Measurements from ENCODE around the gene RBP4.

The RBP4 gene

DNA sequence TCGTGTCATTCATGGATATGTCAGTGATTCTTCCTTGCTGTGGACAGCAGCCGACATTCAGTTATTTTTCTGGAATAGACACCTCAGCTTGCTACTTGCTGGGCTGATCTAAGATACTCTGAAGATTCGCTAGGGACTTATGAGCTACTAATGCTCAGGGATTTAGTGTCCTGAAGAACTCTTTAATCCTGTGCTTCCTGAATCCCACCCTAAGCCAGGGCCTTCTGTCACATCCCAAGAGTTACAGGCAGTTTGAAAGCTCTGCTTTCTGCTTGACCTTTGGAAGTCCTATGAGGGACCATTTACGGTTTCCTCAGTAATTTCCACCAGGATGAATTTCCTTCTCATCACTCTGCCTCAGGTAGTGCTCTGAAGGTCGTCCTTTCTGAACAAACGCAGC, 11.3 kb upstream of the RBP4 start, which contains the start of gene PDE6C:
Gene PDE6C, plus strand, starts transcription at position 227 of the 400 bp plus-strand sequence. CDS start 189 bp downstream, outside the sequence.
- Histone ChIP-seq H3K27me3 (no peaks in the 10 kb centered on the region), H3K36me3 (no peaks in the 10 kb centered on the region), H3K9me3 (no peaks in the 10 kb centered on the region), H3K4me1 (ENCODE audit: control insufficient read depth in 1 of 2, insufficient read depth in 1 of 2, low read depth in 1 of 2, low read length in 1 of 2) (peaks cover 17 to 24% of the 10 kb centered on the region in 2 experiments), H3K27ac (no peak within 1 kb of the TSS), H3K4me3 (ENCODE audit: low read depth in 1 of 2, low read length in 1 of 2) (no peak within 1 kb of the TSS)
- TF ChIP-seq CTCF (IDR thresholded peaks at IDR 0.05), result no peak

DNA sequence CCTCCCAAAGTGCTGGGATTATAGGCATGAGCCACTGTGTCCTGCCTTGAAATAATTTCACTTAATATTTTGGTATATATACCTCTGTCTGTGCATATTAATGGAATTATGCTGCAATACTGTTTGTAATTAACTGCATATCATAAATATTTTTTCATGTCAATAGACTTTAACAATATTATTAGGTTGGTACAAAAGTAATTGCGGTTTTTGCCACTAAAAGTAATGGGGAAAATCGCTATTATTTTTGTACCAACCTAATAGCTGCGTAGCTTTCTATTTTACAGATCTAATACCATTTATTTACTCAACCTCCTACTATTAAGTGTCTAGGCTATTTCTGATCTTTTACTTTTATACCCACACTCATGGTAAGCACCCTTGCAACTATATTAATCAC, 7.4 kb upstream of the RBP4 start:
- H3K36me3 ChIP-seq, result no peaks in the 10 kb centered on the region
- H3K4me1 ChIP-seq (ENCODE audit: control insufficient read depth in 1 of 2, insufficient read depth in 1 of 2, low read depth in 1 of 2, low read length in 1 of 2), result no peaks in the 10 kb centered on the region
- no peak for TF ChIP-seq CTCF (IDR thresholded peaks at IDR 0.05)
- H3K4me3 ChIP-seq (ENCODE audit: low read depth in 1 of 2, low read length in 1 of 2), result no peak overlapping the region
- peaks cover 35% of the 10 kb centered on the region for H3K27me3 ChIP-seq
- H3K9me3 ChIP-seq, result no peaks in the 10 kb centered on the region
- no peak overlapping the region for H3K27ac ChIP-seq

DNA sequence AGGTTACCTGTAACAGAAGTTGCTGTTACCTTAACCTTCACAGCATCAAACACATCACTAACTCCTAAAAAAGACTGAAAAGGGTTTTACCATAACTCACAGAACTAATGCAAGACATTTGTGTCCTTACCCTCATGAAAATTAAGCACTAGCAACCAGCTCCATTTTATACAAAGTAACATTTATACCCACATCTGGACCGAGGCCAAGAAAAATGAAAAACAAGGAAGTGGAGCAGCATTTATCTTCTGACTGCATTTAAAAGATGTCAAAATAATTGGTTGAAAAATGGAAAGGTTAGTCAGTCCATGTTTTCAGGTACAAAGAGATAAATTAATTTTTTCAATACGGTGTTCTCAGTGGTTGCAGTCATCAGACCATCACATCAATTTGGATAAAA, 3.1 kb upstream of the RBP4 start:
- no peaks in the 10 kb centered on the region for H3K36me3 ChIP-seq
- H3K4me3 ChIP-seq (ENCODE audit: low read depth in 1 of 2, low read length in 1 of 2), result no peak overlapping the region
- H3K9me3 ChIP-seq, result no peaks in the 10 kb centered on the region
- H3K27ac ChIP-seq, result no peak overlapping the region
- peaks cover 78% of the 10 kb centered on the region for H3K27me3 ChIP-seq
- no peak for TF ChIP-seq CTCF (IDR thresholded peaks at IDR 0.05)
- H3K4me1 ChIP-seq (ENCODE audit: control insufficient read depth in 1 of 2, insufficient read depth in 1 of 2, low read depth in 1 of 2, low read length in 1 of 2), result peaks cover 0 to 5% of the 10 kb centered on the region in 2 experiments

GRCh38 chr10:93603023-93603422, 2.0 kb upstream of the RBP4 start:
- no peaks in the 10 kb centered on the region for H3K9me3 ChIP-seq
- no peak for TF ChIP-seq CTCF (IDR thresholded peaks at IDR 0.05)
- H3K36me3 ChIP-seq, result no peaks in the 10 kb centered on the region
- H3K27me3 ChIP-seq, result peaks cover 89% of the 10 kb centered on the region
- peaks cover 0 to 5% of the 10 kb centered on the region in 2 experiments for H3K4me1 ChIP-seq (ENCODE audit: control insufficient read depth in 1 of 2, insufficient read depth in 1 of 2, low read depth in 1 of 2, low read length in 1 of 2)
- no peak overlapping the region for H3K27ac ChIP-seq
- H3K4me3 ChIP-seq (ENCODE audit: low read depth in 1 of 2, low read length in 1 of 2), result no peak overlapping the region

GRCh38 chr10:93601774-93602162, 733 bp upstream of the RBP4 start:
- Histone ChIP-seq H3K9me3 (no peaks in the 10 kb centered on the region), H3K27me3 (peaks cover 88% of the 10 kb centered on the region), H3K4me1 (ENCODE audit: control insufficient read depth in 1 of 2, insufficient read depth in 1 of 2, low read depth in 1 of 2, low read length in 1 of 2) (peaks cover 0 to 5% of the 10 kb centered on the region in 2 experiments), H3K4me3 (ENCODE audit: low read depth in 1 of 2, low read length in 1 of 2) (no peak overlapping the region), H3K36me3 (no peaks in the 10 kb centered on the region), H3K27ac (no peak overlapping the region)
- TF ChIP-seq CTCF (IDR thresholded peaks at IDR 0.05), result no peak
